ENCODE measurements around the gene EPHB2. TPM values are rescaled to one million over a fixed set of nuclear protein-coding genes. Genes with fewer than 3 reads are reported as not detected.
"Not testable (repeated sequence)": the region's sequence is repeated elsewhere in the genome, so short reads cannot be mapped to it uniquely, and the experiment has no call there.

Gene EPHB2
- total RNA-seq, 1 experiment from 2014 or later: 18.5 TPM

- no peaks in the 10 kb centered on the region for H3K36me3 Mint-ChIP-seq
- no peaks in the 10 kb centered on the region for H3K27me3 Mint-ChIP-seq (ENCODE audit: low read depth)
- CTCF ChIA-PET: interaction anchor here (0.8 to 1.9 kb wide), 2 partner anchors 10 to 20 kb away, joined by 3 to 7 read pairs; no protein-coding TSS in a partner anchor
- no peak overlapping the region for H3K27ac Mint-ChIP-seq
- POLR2A ChIA-PET: no interaction called here
- DNase-seq (ENCODE audit: low spot score) (no peak), ATAC-seq (no peak)
- H3K4me1 Mint-ChIP-seq: peaks cover 5% of the 10 kb centered on the region
- no peaks in the 10 kb centered on the region for H3K9me3 Mint-ChIP-seq
- TF ChIP-seq ZNF423 (CRISPR knock-in tag; IDR thresholded peaks at IDR 0.05) (no peak), PRRX2 (CRISPR knock-in tag; IDR thresholded peaks at IDR 0.05) (no peak)
- TF ChIP-seq, protein P1, sequence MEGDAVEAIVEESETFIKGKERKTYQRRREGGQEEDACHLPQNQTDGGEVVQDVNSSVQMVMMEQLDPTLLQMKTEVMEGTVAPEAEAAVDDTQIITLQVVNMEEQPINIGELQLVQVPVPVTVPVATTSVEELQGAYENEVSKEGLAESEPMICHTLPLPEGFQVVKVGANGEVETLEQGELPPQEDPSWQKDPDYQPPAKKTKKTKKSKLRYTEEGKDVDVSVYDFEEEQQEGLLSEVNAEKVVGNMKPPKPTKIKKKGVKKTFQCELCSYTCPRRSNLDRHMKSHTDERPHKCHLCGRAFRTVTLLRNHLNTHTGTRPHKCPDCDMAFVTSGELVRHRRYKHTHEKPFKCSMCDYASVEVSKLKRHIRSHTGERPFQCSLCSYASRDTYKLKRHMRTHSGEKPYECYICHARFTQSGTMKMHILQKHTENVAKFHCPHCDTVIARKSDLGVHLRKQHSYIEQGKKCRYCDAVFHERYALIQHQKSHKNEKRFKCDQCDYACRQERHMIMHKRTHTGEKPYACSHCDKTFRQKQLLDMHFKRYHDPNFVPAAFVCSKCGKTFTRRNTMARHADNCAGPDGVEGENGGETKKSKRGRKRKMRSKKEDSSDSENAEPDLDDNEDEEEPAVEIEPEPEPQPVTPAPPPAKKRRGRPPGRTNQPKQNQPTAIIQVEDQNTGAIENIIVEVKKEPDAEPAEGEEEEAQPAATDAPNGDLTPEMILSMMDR (IDR thresholded peaks at IDR 0.05): no peak
- TF ChIP-seq, protein P2, sequence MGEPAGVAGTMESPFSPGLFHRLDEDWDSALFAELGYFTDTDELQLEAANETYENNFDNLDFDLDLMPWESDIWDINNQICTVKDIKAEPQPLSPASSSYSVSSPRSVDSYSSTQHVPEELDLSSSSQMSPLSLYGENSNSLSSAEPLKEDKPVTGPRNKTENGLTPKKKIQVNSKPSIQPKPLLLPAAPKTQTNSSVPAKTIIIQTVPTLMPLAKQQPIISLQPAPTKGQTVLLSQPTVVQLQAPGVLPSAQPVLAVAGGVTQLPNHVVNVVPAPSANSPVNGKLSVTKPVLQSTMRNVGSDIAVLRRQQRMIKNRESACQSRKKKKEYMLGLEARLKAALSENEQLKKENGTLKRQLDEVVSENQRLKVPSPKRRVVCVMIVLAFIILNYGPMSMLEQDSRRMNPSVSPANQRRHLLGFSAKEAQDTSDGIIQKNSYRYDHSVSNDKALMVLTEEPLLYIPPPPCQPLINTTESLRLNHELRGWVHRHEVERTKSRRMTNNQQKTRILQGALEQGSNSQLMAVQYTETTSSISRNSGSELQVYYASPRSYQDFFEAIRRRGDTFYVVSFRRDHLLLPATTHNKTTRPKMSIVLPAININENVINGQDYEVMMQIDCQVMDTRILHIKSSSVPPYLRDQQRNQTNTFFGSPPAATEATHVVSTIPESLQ (CRISPR knock-in tag; IDR thresholded peaks at IDR 0.05): no peak
- H3K4me3 Mint-ChIP-seq: no peak overlapping the region
Measured at GRCh38 chr1:22841860-22842281, 131.2 kb downstream of the EPHB2 start.

DNA sequence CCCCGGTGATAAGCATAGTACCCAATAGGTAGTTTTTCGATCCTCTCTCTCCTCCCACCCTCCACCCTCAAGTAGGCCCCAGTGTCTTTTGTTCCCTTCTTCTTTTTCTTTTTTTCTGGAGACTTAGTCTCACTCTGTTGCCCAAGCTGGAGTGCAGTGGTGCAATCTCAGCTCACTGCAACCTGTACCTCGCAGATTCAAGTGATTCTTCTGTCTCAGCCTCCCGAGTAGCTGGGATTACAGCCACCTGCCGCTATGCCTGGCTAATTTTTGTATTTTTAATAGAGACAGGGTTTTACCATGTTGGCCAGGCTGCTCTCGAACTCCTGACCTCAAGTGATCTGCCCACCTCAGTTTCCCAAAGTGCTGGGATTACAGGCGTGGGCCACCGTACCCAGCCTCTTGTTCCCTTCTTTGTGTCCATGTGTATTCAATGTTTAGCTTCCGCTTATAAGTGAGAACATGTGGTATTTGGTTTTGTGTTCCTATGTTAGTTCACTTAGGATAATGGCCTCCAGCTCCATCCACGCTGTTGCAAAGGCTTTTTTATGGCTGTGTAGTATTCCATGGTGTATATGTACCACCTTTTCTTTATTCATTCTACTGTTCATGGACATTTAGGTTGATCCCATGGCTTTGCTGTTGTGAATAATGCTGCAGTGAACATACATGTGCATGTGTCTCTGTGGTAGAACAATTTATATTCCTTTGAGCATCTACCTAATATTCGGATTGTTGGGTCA is 133.0 kb downstream of the EPHB2 start:
- ATAC-seq; POLR2A ChIA-PET; H3K9me3 Mint-ChIP-seq; DNase-seq (ENCODE audit: low spot score); H3K4me3 Mint-ChIP-seq; H3K36me3 Mint-ChIP-seq; H3K27me3 Mint-ChIP-seq (ENCODE audit: low read depth); H3K27ac Mint-ChIP-seq; H3K4me1 Mint-ChIP-seq: not testable (repeated sequence)
- CTCF ChIA-PET: interaction anchor here (1.9 kb wide), 1 partner anchor 18 kb away, joined by 7 read pairs; no protein-coding TSS in a partner anchor

DNA sequence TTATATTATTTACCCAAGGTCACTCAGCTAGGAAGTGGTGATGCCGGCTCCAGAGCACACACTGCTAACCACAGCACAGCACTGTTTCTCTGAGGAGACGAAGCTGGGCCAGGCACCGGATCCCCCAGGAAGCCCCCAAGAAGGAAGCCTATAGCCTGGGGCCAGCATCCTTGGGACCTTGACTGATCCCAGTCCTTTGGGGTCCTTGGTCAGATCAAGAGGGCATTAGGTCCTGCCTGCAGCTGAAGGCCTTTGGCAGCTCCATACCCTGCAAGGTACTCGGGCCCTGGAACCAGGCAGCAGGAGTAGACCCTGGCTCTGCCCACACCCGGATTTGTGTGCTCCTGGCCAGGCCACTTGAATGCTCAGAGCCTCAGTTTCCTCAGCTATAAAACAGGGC is 134.0 kb downstream of the EPHB2 start:
- DNase-seq (ENCODE audit: low spot score): no peak
- H3K9me3 Mint-ChIP-seq: no peaks in the 10 kb centered on the region
- no peak for TF ChIP-seq MYBL2 (CRISPR knock-in tag; IDR thresholded peaks at IDR 0.05)
- TF ChIP-seq, protein P3, sequence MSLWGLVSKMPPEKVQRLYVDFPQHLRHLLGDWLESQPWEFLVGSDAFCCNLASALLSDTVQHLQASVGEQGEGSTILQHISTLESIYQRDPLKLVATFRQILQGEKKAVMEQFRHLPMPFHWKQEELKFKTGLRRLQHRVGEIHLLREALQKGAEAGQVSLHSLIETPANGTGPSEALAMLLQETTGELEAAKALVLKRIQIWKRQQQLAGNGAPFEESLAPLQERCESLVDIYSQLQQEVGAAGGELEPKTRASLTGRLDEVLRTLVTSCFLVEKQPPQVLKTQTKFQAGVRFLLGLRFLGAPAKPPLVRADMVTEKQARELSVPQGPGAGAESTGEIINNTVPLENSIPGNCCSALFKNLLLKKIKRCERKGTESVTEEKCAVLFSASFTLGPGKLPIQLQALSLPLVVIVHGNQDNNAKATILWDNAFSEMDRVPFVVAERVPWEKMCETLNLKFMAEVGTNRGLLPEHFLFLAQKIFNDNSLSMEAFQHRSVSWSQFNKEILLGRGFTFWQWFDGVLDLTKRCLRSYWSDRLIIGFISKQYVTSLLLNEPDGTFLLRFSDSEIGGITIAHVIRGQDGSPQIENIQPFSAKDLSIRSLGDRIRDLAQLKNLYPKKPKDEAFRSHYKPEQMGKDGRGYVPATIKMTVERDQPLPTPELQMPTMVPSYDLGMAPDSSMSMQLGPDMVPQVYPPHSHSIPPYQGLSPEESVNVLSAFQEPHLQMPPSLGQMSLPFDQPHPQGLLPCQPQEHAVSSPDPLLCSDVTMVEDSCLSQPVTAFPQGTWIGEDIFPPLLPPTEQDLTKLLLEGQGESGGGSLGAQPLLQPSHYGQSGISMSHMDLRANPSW (CRISPR knock-in tag; conservative IDR thresholded peaks at IDR 0.05; ENCODE audit: low read depth): no peak
- no peak for TF ChIP-seq ZBTB21 (CRISPR knock-in tag; IDR thresholded peaks at IDR 0.05; ENCODE audit: borderline replicate concordance)
- TF ChIP-seq NR3C1 (CRISPR knock-in tag; conservative IDR thresholded peaks at IDR 0.05; ENCODE audit: low read depth): no peak
- TF ChIP-seq, protein P4, sequence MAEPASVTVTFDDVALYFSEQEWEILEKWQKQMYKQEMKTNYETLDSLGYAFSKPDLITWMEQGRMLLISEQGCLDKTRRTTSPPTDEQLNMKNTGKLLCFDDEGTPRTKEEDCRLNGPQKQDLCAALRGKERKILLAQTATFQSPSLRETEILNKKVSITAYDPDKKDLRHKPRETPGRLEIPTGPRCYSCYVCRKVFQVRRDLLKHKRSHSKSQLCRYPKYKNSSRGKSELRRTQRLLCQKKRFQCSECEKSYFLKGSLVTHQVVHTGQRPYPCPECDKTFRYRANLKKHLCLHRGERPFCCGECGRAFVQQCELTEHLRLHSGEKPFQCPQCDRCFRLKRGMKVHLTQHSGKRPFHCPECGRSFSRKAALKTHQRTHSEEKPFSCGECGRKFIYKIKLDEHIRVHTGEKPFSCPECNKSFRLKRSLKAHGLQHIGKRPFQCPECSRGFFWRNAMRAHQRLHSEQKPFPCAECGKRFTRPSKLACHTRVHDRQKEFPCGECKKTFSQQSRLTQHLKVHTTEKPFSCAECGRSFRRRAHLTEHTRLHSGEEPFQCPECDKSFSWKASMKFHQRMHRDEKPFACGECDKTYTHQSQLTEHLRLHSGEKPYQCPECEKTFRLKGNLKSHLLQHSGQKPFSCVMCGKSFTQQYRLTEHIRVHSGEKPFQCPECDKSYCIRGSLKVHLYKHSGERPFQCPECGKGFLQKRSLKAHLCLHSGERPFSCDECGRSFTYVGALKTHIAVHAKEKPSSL (CRISPR knock-in tag; conservative IDR thresholded peaks at IDR 0.05): no peak
- TF ChIP-seq IRF2 (CRISPR knock-in tag; IDR thresholded peaks at IDR 0.05; ENCODE audit: borderline replicate concordance, low read depth): no peak
- no peak for TF ChIP-seq NFYB (CRISPR knock-in tag; conservative IDR thresholded peaks at IDR 0.05; ENCODE audit: low read depth)
- no peak for TF ChIP-seq FOXP4 (CRISPR knock-in tag; IDR thresholded peaks at IDR 0.05)
- TF ChIP-seq ATF2 (CRISPR knock-in tag; IDR thresholded peaks at IDR 0.05; ENCODE audit: borderline replicate concordance, low read depth): no peak
- no peak for TF ChIP-seq PRRX2 (CRISPR knock-in tag; IDR thresholded peaks at IDR 0.05)
- TF ChIP-seq, protein P5, sequence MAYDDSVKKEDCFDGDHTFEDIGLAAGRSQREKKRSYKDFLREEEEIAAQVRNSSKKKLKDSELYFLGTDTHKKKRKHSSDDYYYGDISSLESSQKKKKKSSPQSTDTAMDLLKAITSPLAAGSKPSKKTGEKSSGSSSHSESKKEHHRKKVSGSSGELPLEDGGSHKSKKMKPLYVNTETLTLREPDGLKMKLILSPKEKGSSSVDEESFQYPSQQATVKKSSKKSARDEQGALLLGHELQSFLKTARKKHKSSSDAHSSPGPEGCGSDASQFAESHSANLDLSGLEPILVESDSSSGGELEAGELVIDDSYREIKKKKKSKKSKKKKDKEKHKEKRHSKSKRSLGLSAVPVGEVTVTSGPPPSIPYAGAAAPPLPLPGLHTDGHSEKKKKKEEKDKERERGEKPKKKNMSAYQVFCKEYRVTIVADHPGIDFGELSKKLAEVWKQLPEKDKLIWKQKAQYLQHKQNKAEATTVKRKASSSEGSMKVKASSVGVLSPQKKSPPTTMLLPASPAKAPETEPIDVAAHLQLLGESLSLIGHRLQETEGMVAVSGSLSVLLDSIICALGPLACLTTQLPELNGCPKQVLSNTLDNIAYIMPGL (CRISPR knock-in tag; IDR thresholded peaks at IDR 0.05): no peak

More for the DNA sequence above, 134.0 kb downstream of the EPHB2 start:
- Mint-ChIP-seq H3K36me3 (no peaks in the 10 kb centered on the region), H3K27me3 (ENCODE audit: low read depth) (no peaks in the 10 kb centered on the region), H3K4me3 (no peak overlapping the region), H3K4me1 (peaks cover under 1% of the 10 kb centered on the region), H3K27ac (no peak overlapping the region)
- POLR2A ChIA-PET: no interaction called here
- ATAC-seq: no peak
- CTCF ChIA-PET: no interaction called here
